Activated naive CD4-positive, alpha-beta T cell treated with anti-CD3 and anti-CD28 coated beads for 36 hours (primary cell): ENCODE data around the gene USP7. TPM values are rescaled to one million over a fixed set of nuclear protein-coding genes. Genes with fewer than 3 reads are reported as not detected.

Source experiments
- CTCF ChIA-PET: fragments of 350-600 bp; sonication (Branson Sonifier 250); formaldehyde crosslinking; loops from one replicate; lab custom pipeline; 2021; ENCODE audit warnings: antibody characterized with exemption; lab: Charles Lee
- DNase-seq: peaks from one replicate; pipeline ENCODE4 v3.0.0-alpha.2; 2020
- H3K27ac Mint-ChIP-seq: one replicate; pipeline ENCODE4 v1.8.0; 2021; ENCODE audit warnings: mild to moderate bottlenecking, mixed read lengths
- H3K27me3 Mint-ChIP-seq: one replicate; pipeline ENCODE4 v1.8.0; 2021; ENCODE audit warnings: low read depth, mixed read lengths
- H3K36me3 Mint-ChIP-seq: one replicate; pipeline ENCODE4 v1.8.0; 2021; ENCODE audit warnings: low read depth, mixed read lengths
- H3K4me1 Mint-ChIP-seq: one replicate; pipeline ENCODE4 v1.8.0; 2021; ENCODE audit warnings: low read depth, mixed read lengths
- H3K4me3 Mint-ChIP-seq: one replicate; pipeline ENCODE4 v1.8.0; 2021; ENCODE audit warnings: mild to moderate bottlenecking, moderate library complexity, mixed read lengths
- H3K9me3 Mint-ChIP-seq: one replicate; pipeline ENCODE4 v1.8.0; 2021; ENCODE audit warnings: mixed read lengths
- intact Hi-C: fragments of 100-400 bp; cut with micrococcal nuclease; formaldehyde crosslinking; loops from one replicate; pipeline ENCODE4 v1.15.1; 2023
- total RNA-seq, 2 experiments: library from RNA; stranded (reverse); gene quantifications; one replicate each; pipeline ENCODE4 v1.2.3, GENCODE V29; 2021

The USP7 gene
- total RNA-seq, 2 experiments from 2014 or later: 155 to 163 TPM

DNA sequence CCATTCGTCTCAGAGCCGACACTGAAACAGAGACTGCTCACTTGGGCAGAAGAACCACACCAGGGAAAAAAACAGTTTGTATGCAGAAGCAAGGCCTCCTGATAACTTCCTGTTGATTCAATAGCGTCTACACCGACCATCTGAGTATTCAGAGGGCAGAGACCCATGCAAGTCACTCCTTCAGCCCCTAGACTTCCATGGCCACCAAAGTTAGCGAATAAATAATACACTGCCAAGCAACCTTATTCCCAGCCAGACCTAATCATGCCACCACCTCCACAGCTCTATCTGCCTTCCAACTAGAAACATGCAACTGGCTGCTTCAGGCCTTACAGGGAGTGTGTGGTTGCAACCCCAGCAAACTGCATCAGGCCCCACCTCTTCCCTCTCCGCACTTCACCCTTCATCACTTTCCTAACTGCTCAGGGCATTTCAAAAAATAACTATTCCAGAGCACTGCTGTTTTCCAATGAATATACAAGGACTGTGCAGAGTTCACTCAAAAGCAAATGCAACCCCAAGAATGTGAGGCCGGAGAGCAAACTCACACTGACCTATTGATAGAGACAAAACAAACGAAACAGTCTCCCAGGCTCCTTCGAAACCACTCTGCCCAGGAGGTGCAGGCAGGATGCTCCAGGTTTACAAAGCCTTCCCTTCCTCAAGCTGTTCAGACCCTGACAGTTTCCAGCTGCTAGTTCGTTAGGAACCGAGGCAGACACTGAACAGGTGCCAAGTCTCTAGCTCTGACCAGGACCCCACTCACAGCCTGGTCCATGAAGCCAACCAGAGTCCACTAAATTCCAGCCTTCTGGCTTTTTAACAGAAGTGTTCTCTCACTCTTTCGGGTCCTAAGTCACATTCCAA, 3.6 kb downstream of the USP7 start:
- H3K4me1 Mint-ChIP-seq: peaks cover 73% of the 10 kb centered on the region

GRCh38 chr16:8958344-8959167, 5.2 kb downstream of the USP7 start:
- Mint-ChIP-seq H3K27ac (no peak overlapping the region), H3K4me1 (peaks cover 81% of the 10 kb centered on the region), H3K27me3 (no peaks in the 10 kb centered on the region), H3K4me3 (peak overlapping the region; percentile 44), H3K9me3 (no peaks in the 10 kb centered on the region), H3K36me3 (peaks cover 9% of the 10 kb centered on the region)
- intact Hi-C loops: no loop called here
- CTCF ChIA-PET: interaction anchor here (0.7 to 2.0 kb wide), 3 partner anchors 12 to 120 kb away, joined by 3 to 10 read pairs (median 4); no protein-coding TSS in a partner anchor
- DNase-seq: peak; percentile 55

More for the DNA sequence above, 3.6 kb downstream of the USP7 start:
- peak; percentile 19 for DNase-seq
- intact Hi-C loops: loop anchor here (1.0 to 5.0 kb wide), 6 partner anchors 9 to 338 kb away; partner anchors contain the start of genes METTL22, PMM2 and TMEM186
- peak overlapping the region; percentile 86 for H3K4me3 Mint-ChIP-seq
- peak overlapping the region; percentile 43 for H3K27ac Mint-ChIP-seq
- no peaks in the 10 kb centered on the region for H3K9me3 Mint-ChIP-seq
- CTCF ChIA-PET: interaction anchor here (0.9 to 2.0 kb wide), 4 partner anchors 14 to 85 kb away, joined by 3 to 10 read pairs (median 6); no protein-coding TSS in a partner anchor
- H3K36me3 Mint-ChIP-seq: peaks cover 9% of the 10 kb centered on the region
- H3K27me3 Mint-ChIP-seq: peaks cover 3% of the 10 kb centered on the region

DNA sequence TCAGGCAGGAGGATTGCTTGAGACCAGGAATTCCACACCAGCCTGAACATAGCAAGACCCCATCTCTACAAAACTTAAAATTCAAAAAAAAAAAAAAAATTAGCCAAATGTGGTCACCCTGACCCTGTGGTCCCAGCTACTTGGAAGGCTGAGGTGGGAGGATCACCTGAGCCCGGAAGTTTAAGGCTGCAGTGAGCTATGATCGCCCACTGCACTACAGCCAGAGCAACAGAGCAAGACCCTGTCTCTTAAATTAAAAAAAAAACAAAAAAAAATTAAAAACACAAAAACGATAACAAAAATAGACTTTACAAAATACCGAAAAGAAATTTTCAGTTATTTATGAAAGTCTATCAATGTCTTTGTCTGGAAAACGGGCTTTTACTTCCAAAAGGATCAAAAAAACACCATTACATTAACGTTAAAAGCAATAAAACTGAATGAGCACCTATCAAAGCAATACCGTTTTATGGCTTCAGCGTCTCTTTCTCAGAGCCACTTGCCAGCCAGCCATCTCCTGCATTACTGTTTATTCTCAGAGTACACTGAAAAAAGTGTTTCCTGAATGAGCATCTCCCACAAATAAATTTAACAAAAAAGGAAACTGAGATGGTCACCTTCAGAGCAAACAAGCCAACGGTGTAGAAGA, 6.1 kb downstream of the USP7 start:
- Mint-ChIP-seq H3K27ac (no peak overlapping the region), H3K27me3 (no peaks in the 10 kb centered on the region), H3K4me1 (peaks cover 88% of the 10 kb centered on the region), H3K4me3 (peak overlapping the region; percentile 44), H3K36me3 (peaks cover 9% of the 10 kb centered on the region), H3K9me3 (no peaks in the 10 kb centered on the region)
- intact Hi-C loops: no loop called here
- DNase-seq: no peak
- CTCF ChIA-PET: interaction anchor here (2.0 kb wide), 1 partner anchor 21 kb away, joined by 10 read pairs; no protein-coding TSS in a partner anchor

DNA sequence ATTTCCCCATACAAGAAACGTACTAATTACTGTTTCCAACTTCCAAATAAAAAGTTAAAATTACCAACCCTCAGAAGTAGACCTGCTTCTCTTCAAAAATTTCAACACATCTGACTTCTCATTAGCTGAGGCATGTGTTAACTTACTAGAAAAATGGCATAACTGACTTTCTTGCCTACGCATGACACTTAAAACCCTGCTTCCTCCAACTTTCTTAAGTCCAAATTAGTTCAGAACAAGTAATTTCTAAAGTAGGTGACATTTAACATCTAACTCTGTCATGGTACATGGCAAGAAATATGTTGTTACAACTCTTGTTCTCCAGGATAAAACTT, 6.7 kb downstream of the USP7 start:
- intact Hi-C loops: no loop called here
- no peak overlapping the region for H3K4me3 Mint-ChIP-seq

DNA sequence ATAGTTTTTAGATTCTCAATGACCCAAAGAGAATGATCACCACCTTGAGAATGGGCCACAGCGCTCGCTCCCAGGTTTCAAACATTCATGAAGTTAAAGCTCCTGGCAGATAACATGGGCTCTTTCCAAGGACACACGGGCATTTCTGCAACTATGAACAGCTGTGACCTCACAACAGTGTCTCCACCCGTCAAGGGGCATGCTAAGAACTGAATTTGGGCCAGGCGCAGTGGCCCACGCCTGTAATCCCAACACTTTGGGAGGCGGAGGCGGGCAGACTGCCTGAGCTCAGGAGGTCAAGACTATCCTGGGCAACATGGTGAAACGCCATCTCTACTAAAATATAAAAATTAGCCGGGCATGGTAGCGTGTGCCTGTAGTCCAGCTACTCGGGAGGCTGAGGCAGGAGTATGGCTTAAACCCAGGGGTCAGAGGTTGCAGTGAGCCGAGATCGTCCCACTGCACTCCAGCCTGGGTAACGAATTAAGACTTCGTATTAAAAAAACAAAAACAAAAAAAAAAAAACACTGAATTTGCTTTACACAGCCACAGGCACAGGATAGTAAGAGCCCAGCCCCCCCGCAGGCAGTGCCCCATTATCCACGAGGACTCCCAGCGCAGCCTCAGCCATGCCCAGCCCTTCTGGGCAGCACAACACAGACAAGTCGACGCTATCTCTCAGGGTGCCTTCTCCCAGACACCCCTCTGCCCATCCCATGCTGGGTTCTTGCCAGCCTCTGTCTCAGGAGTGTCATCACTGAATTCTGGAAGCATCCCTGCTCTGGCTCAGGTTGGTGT, 7.2 kb downstream of the USP7 start:
- no peaks in the 10 kb centered on the region for H3K9me3 Mint-ChIP-seq
- no peaks in the 10 kb centered on the region for H3K36me3 Mint-ChIP-seq
- H3K4me3 Mint-ChIP-seq: no peak overlapping the region
- intact Hi-C loops: no loop called here
- H3K27me3 Mint-ChIP-seq: no peaks in the 10 kb centered on the region
- CTCF ChIA-PET: interaction anchor here (2.9 kb wide), 1 partner anchor 20 kb away, joined by 12 read pairs; no protein-coding TSS in a partner anchor
- no peak for DNase-seq
- no peak overlapping the region for H3K27ac Mint-ChIP-seq
- H3K4me1 Mint-ChIP-seq: peaks cover 90% of the 10 kb centered on the region

More for the DNA sequence above, 6.7 kb downstream of the USP7 start:
- Mint-ChIP-seq H3K27ac (no peak overlapping the region), H3K4me1 (peaks cover 90% of the 10 kb centered on the region), H3K27me3 (no peaks in the 10 kb centered on the region), H3K36me3 (peaks cover 4% of the 10 kb centered on the region), H3K9me3 (no peaks in the 10 kb centered on the region)
- DNase-seq: no peak
- CTCF ChIA-PET: interaction anchor here (2.9 kb wide), 1 partner anchor 21 kb away, joined by 12 read pairs; no protein-coding TSS in a partner anchor

GRCh38 chr16:8955828-8956227, 7.9 kb downstream of the USP7 start:
- CTCF ChIA-PET: interaction anchor here (0.9 to 2.9 kb wide), 2 partner anchors 13 to 19 kb away, joined by 3 to 12 read pairs; no protein-coding TSS in a partner anchor
- Mint-ChIP-seq H3K9me3 (no peaks in the 10 kb centered on the region), H3K4me1 (peaks cover 90% of the 10 kb centered on the region), H3K4me3 (no peak overlapping the region), H3K36me3 (no peaks in the 10 kb centered on the region), H3K27me3 (no peaks in the 10 kb centered on the region), H3K27ac (no peak overlapping the region)
- DNase-seq: no peak
- intact Hi-C loops: no loop called here

- H3K4me3 Mint-ChIP-seq: no peak overlapping the region
- no peaks in the 10 kb centered on the region for H3K27me3 Mint-ChIP-seq
- DNase-seq: no peak
- no peaks in the 10 kb centered on the region for H3K9me3 Mint-ChIP-seq
- H3K36me3 Mint-ChIP-seq: no peaks in the 10 kb centered on the region
- peaks cover 86% of the 10 kb centered on the region for H3K4me1 Mint-ChIP-seq
- peak overlapping the region; percentile 10 for H3K27ac Mint-ChIP-seq
- intact Hi-C loops: no loop called here
- CTCF ChIA-PET: interaction anchor here (0.9 to 1.0 kb wide), 2 partner anchors 16 to 18 kb away, joined by 3 read pairs; no protein-coding TSS in a partner anchor
These were observed 10.6 kb downstream of the USP7 start for GRCh38 chr16:8953064-8953463.

GRCh38 chr16:8952281-8952751, 11.4 kb downstream of the USP7 start:
- no peak overlapping the region for H3K4me3 Mint-ChIP-seq
- DNase-seq: no peak

GRCh38 chr16:8951447-8952280, 12.0 kb downstream of the USP7 start:
- peaks cover 85% of the 10 kb centered on the region for H3K4me1 Mint-ChIP-seq
- DNase-seq: peak; percentile 10
- no peak overlapping the region for H3K4me3 Mint-ChIP-seq
- H3K27me3 Mint-ChIP-seq: no peaks in the 10 kb centered on the region
- H3K27ac Mint-ChIP-seq: no peak overlapping the region
- intact Hi-C loops: loop anchor here (1.0 kb wide), 1 partner anchor 9 kb away; no protein-coding TSS in a partner anchor
- CTCF ChIA-PET: interaction anchor here (0.6 to 2.3 kb wide), 3 partner anchors 15 to 58 kb away, joined by 3 to 8 read pairs (median 5); no protein-coding TSS in a partner anchor
- no peaks in the 10 kb centered on the region for H3K9me3 Mint-ChIP-seq
- no peaks in the 10 kb centered on the region for H3K36me3 Mint-ChIP-seq

More at GRCh38 chr16:8952281-8952751, 11.4 kb downstream of the USP7 start:
- Mint-ChIP-seq H3K9me3 (no peaks in the 10 kb centered on the region), H3K27ac (no peak overlapping the region), H3K4me1 (peaks cover 87% of the 10 kb centered on the region), H3K27me3 (no peaks in the 10 kb centered on the region), H3K36me3 (no peaks in the 10 kb centered on the region)
- intact Hi-C loops: no loop called here
- CTCF ChIA-PET: interaction anchor here (0.9 to 1.0 kb wide), 3 partner anchors 16 to 18 kb away, joined by 3 to 5 read pairs (median 3); no protein-coding TSS in a partner anchor

DNA sequence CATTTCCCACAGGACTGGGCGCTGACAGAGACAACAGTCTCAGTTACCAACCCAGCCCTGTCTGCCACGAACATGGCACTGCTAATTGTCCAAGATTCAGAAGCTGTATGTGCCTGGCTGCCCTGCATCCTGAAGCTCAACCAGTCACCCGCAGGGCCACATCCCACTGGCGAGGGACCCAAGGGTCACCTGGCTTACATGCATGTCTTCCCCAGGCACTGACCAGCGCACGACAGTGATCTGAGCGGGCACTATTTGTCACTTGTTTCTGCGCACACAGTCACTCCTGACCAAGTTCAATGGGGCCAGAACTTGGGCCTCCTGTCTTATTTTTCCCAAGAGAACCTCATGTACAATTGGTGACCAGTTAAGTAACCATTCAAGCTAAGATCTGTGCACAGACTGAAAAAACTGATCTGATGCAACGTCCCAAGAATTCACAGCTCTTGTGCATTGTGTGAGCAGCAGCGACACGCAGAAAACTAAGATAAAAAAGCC, 13.1 kb downstream of the USP7 start:
- Mint-ChIP-seq H3K9me3 (no peaks in the 10 kb centered on the region), H3K27ac (no peak overlapping the region), H3K36me3 (no peaks in the 10 kb centered on the region), H3K4me3 (no peak overlapping the region), H3K4me1 (peaks cover 85% of the 10 kb centered on the region), H3K27me3 (no peaks in the 10 kb centered on the region)
- intact Hi-C loops: loop anchor here (1.0 kb wide), 1 partner anchor 10 kb away; no protein-coding TSS in a partner anchor
- CTCF ChIA-PET: interaction anchor here (2.3 kb wide), 1 partner anchor 14 kb away, joined by 8 read pairs; no protein-coding TSS in a partner anchor
- no peak for DNase-seq
